Caco-2 (cell line): ENCODE measurements around the gene RNF126. TPM values are rescaled to one million over a fixed set of nuclear protein-coding genes. Genes with fewer than 3 reads are reported as not detected.

Experiments
- BruUV-seq: library from RNA; stranded (reverse); fragments of 400-500 nt; replicated peaks from 2 replicates; lab custom pipeline; 2021; lab: Mats Ljungman, UMichigan
- CTCF ChIA-PET: fragments of 300-600 bp; sonication (Branson Sonifier 250); formaldehyde crosslinking; loops from one replicate; lab custom pipeline; 2022; ENCODE audit warnings: antibody characterized with exemption; lab: Charles Lee
- POLR2A ChIA-PET: fragments of 300-600 bp; sonication (Branson Sonifier 250); formaldehyde crosslinking; loops from one replicate; lab custom pipeline; 2022; ENCODE audit warnings: antibody characterized with exemption; lab: Charles Lee
- DNase-seq, 2 experiments: peaks; one replicate each; pipeline versions ENCODE4 v3.0.0 to v3.0.0-alpha.2; 2020 to 2022
- H3K27me3 ChIP-seq: replicated peaks from 2 replicates; pipeline ENCODE4 v1.6.0; 2011; ENCODE audit warnings: low read length; ENCODE audit not compliant: control insufficient read depth, insufficient read depth
- H3K36me3 ChIP-seq: 2 replicates; pipeline ENCODE4 v1.5.1; 2011; ENCODE audit warnings: low read length; ENCODE audit not compliant: control insufficient read depth, insufficient read depth
- H3K4me1 ChIP-seq: fragments of 250-450 bp; sonication (Bioruptor Pico); 2 replicates; pipeline ENCODE4 v1.5.1; 2020; ENCODE audit warnings: mild to moderate bottlenecking
- H3K4me3 ChIP-seq: 2 replicates; pipeline ENCODE4 v1.5.1; 2011; ENCODE audit warnings: low read depth, mild to moderate bottlenecking, control low read depth, low read length
- H3K9me3 ChIP-seq: fragments of 250-450 bp; sonication (Bioruptor Pico); 2 replicates; pipeline ENCODE4 v1.5.1; 2020; ENCODE audit warnings: mild to moderate bottlenecking, moderate library complexity
- H3K27ac Mint-ChIP-seq: one replicate; pipeline ENCODE4 v1.8.0; 2022; ENCODE audit warnings: mixed read lengths; ENCODE audit not compliant: unreplicated experiment
- H3K27me3 Mint-ChIP-seq: one replicate; pipeline ENCODE4 v1.8.0; 2022; ENCODE audit warnings: mixed read lengths; ENCODE audit not compliant: insufficient read depth, unreplicated experiment
- H3K36me3 Mint-ChIP-seq: one replicate; pipeline ENCODE4 v1.8.0; 2022; ENCODE audit warnings: mild to moderate bottlenecking, mixed read lengths; ENCODE audit not compliant: insufficient read depth, unreplicated experiment
- H3K4me1 Mint-ChIP-seq: one replicate; pipeline ENCODE4 v1.8.0; 2022; ENCODE audit warnings: low read depth, mixed read lengths; ENCODE audit not compliant: unreplicated experiment
- H3K4me3 Mint-ChIP-seq: one replicate; pipeline ENCODE4 v1.8.0; 2022; ENCODE audit warnings: mild to moderate bottlenecking, moderate library complexity, mixed read lengths; ENCODE audit not compliant: unreplicated experiment
- H3K9me3 Mint-ChIP-seq: one replicate; pipeline ENCODE4 v1.8.0; 2022; ENCODE audit warnings: mixed read lengths; ENCODE audit not compliant: unreplicated experiment
- CTCF ChIP-seq, 2 experiments: fragments of 200-600 bp in 1 of 2; IDR thresholded peaks; 1 replicate in 1 of 2; 2 replicates in 1 of 2; pipeline versions ENCODE4 v1.5.1 to v1.8.0; 2011 to 2022; ENCODE audit warnings: antibody characterized with exemption in 1 of 2, control low read depth in 1 of 2, inconsistent platforms in 1 of 2, low read depth in 1 of 2, low read length in 1 of 2, mild to moderate bottlenecking in 1 of 2, moderate library complexity in 1 of 2; ENCODE audit not compliant: insufficient read depth in 1 of 2, severe bottlenecking in 1 of 2, unreplicated experiment in 1 of 2
- intact Hi-C: fragments of 100-400 bp; cut with micrococcal nuclease; formaldehyde crosslinking; loops from one replicate; pipeline ENCODE4 v1.10.0; 2022; ENCODE audit not compliant: unreplicated experiment
- total RNA-seq: library from RNA; stranded (reverse); gene quantifications from 2 replicates; pipeline ENCODE4 v1.2.3, GENCODE V29; 2022

The RNF126 gene
- total RNA-seq, 1 experiment from 2014 or later: 74.6 TPM

- Mint-ChIP-seq H3K9me3 (no peaks in the 10 kb centered on the region), H3K36me3 (peaks cover 29% of the 10 kb centered on the region), H3K27me3 (no peaks in the 10 kb centered on the region), H3K27ac (no peak overlapping the region), H3K4me1 (no peaks in the 10 kb centered on the region), H3K4me3 (no peak overlapping the region)
- ChIA-PET CTCF (no interaction called here), POLR2A (no interaction called here)
- TF ChIP-seq CTCF (IDR thresholded peaks at IDR 0.05; ENCODE audit: insufficient read depth in 1 of 2, low read depth in 1 of 2, low read length in 1 of 2, severe bottlenecking in 1 of 2, unreplicated experiment in 1 of 2): no peak
- BruUV-seq: no TSS peak
- Histone ChIP-seq H3K36me3 (no peaks in the 10 kb centered on the region; the same call in 1 of the 2 replicates), H3K4me3 (no peak overlapping the region), H3K4me1 (no peaks in the 10 kb centered on the region), H3K9me3 (no peaks in the 10 kb centered on the region), H3K27me3 (no peaks in the 10 kb centered on the region)
- DNase-seq: no peak
- intact Hi-C loops: no loop called here
Observed at GRCh38 chr19:618247-618619, 44.8 kb downstream of the RNF126 start.

DNA sequence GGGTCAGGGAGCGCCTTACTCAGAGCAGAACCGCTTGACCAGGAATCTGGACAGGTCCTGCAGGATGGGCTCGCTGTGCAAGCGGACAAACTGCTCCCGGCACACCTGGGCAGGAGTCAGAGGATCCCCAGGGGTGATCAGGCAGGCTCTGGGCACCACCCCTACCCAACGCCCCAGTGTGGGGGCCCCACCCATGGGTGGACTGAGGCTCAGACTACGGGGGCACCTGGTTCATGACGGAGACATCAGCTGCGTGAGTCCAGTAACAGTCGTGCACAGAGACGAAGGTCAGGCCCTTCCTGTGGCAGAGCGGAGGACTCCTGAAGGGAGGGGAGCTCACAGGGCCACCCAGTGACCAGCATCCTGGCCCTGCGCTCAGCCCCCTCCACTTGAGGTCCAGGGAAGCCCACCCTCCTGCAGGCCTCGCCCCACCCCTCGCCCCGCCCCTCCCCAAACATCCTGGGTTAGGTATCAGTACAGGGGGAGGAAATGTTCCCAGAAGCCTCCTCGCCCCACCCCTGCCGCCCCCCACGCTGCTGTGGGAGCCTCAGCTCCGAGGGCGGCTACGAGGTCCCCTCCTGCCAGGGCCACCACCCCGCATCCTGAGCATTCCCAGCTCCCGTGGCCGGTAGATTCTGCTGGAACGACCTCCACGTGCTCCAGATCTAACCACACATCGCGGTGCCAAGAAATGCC is 45.3 kb downstream of the RNF126 start:
- Mint-ChIP-seq H3K4me3 (no peak overlapping the region), H3K27ac (no peak overlapping the region), H3K4me1 (no peaks in the 10 kb centered on the region), H3K9me3 (no peaks in the 10 kb centered on the region), H3K36me3 (peaks cover 32% of the 10 kb centered on the region), H3K27me3 (no peaks in the 10 kb centered on the region)
- no peaks in the 10 kb centered on the region for H3K9me3 ChIP-seq
- no peaks in the 10 kb centered on the region; the same call in 1 of the 2 replicates for H3K36me3 ChIP-seq
- H3K4me1 ChIP-seq: no peaks in the 10 kb centered on the region
- H3K4me3 ChIP-seq: no peak overlapping the region
- ChIA-PET POLR2A (no interaction called here), CTCF (interaction anchor here (0.6 to 0.7 kb wide), 2 partner anchors 22 to 51 kb away, joined by 8 to 9 read pairs; no protein-coding TSS in a partner anchor)
- no peak for DNase-seq
- BruUV-seq: no TSS peak
- intact Hi-C loops: no loop called here
- TF ChIP-seq CTCF (IDR thresholded peaks at IDR 0.05; ENCODE audit: insufficient read depth in 1 of 2, low read depth in 1 of 2, low read length in 1 of 2, severe bottlenecking in 1 of 2, unreplicated experiment in 1 of 2): no peak
- no peaks in the 10 kb centered on the region for H3K27me3 ChIP-seq

DNA sequence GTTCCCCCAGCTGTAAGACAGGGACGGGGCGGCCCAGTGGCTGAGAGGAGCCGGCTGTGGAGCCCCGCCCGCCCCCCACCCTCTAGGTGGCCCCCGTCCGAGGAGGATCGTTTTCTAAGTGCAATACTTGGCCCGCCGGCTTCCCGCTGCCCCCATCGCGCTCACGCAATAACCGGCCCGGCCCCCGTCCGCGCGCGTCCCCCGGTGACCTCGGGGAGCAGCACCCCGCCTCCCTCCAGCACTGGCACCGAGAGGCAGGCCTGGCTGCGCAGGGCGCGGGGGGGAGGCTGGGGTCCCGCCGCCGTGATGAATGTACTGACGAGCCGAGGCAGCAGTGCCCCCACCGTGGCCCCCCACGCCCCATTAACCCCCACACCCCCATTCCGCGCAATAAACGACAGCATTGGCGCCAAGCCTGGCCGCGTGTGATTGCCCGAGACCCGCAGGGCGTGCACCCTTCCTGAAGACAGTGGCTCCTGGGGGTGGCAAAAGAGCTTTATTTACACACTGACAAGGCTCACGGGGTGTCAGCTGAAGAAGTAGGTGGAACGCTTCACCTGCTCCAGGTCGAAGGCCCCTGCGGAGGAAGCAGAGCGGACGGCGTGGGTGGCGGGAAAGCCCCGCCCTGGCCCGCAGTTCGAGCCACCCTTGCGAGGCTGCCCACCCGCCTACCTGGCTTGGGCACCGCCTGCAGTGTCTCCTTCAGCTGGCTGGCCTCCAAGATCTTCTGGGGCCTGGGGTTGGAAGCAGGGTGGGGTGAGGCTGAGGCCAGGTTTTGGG is 46.1 kb downstream of the RNF126 start:
- Mint-ChIP-seq H3K27me3 (no peaks in the 10 kb centered on the region), H3K4me3 (no peak overlapping the region), H3K4me1 (no peaks in the 10 kb centered on the region), H3K27ac (no peak overlapping the region), H3K9me3 (no peaks in the 10 kb centered on the region), H3K36me3 (peaks cover 31% of the 10 kb centered on the region)
- no peaks in the 10 kb centered on the region for H3K27me3 ChIP-seq
- intact Hi-C loops: no loop called here
- H3K4me1 ChIP-seq: no peaks in the 10 kb centered on the region
- no peaks in the 10 kb centered on the region for H3K9me3 ChIP-seq
- POLR2A ChIA-PET: no interaction called here
- CTCF ChIA-PET: interaction anchor here (0.6 to 0.7 kb wide), 3 partner anchors 10 to 51 kb away, joined by 8 to 9 read pairs (median 8); no protein-coding TSS in a partner anchor
- no TSS peak for BruUV-seq
- no peak for TF ChIP-seq CTCF (IDR thresholded peaks at IDR 0.05; ENCODE audit: insufficient read depth in 1 of 2, low read depth in 1 of 2, low read length in 1 of 2, severe bottlenecking in 1 of 2, unreplicated experiment in 1 of 2)
- no peak overlapping the region for H3K4me3 ChIP-seq
- no peak for DNase-seq
- H3K36me3 ChIP-seq: no peaks in the 10 kb centered on the region; the same call in 1 of the 2 replicates
